Measurements from ENCODE around the gene PPFIA2. TPM values are rescaled to one million over a fixed set of nuclear protein-coding genes. Genes with fewer than 3 reads are reported as not detected.

PPFIA2 gene
- total and polyA plus RNA-seq, 9 of the 15 experiments (the other 6 are each of a cell fraction or from before 2014, with no cell fraction given), result not detected

- FAIRE-seq, result no peak
- Histone ChIP-seq H3K79me2 (ENCODE audit: control insufficient read depth, insufficient read depth, low read length) (no peaks in the 10 kb centered on the region), H3K36me3 (ENCODE audit: control insufficient read depth, insufficient read depth, low read length) (no peaks in the 10 kb centered on the region), H3K4me1 (replicated peaks in 1 of 2; ENCODE audit: control insufficient read depth in 2 of 2, insufficient read depth in 2 of 2, low read length in 2 of 2) (no peaks in the 10 kb centered on the region), H3K27me3 (ENCODE audit: control insufficient read depth in 2 of 2, insufficient read depth in 2 of 2, low read length in 2 of 2) (no peaks in the 10 kb centered on the region), H3K27ac (ENCODE audit: extremely low read depth, low read depth, low read length) (no peak overlapping the region), H2AFZ (ENCODE audit: low read depth, low read length) (no peak overlapping the region), H4K20me1 (replicated peaks; ENCODE audit: control insufficient read depth, insufficient read depth, low read length) (no peaks in the 10 kb centered on the region), H3K9me3 (replicated peaks; ENCODE audit: control insufficient read depth, insufficient read depth, low read depth, low read length) (no peaks in the 10 kb centered on the region; the same call in 1 of the 2 replicates), H3K4me3 (no peak overlapping the region), H3K4me2 (ENCODE audit: insufficient read depth, low read length) (no peak overlapping the region), H3K9ac (ENCODE audit: insufficient read depth in 1 of 2, low read depth in 2 of 2, low read length in 2 of 2) (no peak overlapping the region), H3K9me1 (ENCODE audit: control insufficient read depth, insufficient read depth, low read length) (no peaks in the 10 kb centered on the region)
- in situ Hi-C loops (cut with MboI), result no loop called here
- DNase-seq (ENCODE audit: extremely low read depth in 1 of 4, low spot score in 3 of 4), result no peak
- intact Hi-C loops (cut with micrococcal nuclease), result no loop called here
- CTCF ChIA-PET (ENCODE audit: low intra/inter-chr PET ratio), result no interaction called here
- no peak for ATAC-seq
- no TSS peak for BruUV-seq (replicated peaks)
- POLR2A ChIA-PET, result no interaction called here
- WGBS (ENCODE audit: insufficient coverage, low coverage, missing lambda C conversion rate), result 4% methylated on average over 3 of the region's 3 CpGs
- TF ChIP-seq PKNOX1 (IDR thresholded peaks at IDR 0.05), result no peak
- no peak for TF ChIP-seq ZFX (CRISPR knock-in tag; IDR thresholded peaks at IDR 0.05)
- TF ChIP-seq ZKSCAN3 (CRISPR knock-in tag; IDR thresholded peaks at IDR 0.05), result no peak
- no peak for TF ChIP-seq ZC3H8 (IDR thresholded peaks at IDR 0.05)
- TF ChIP-seq CTCF (IDR thresholded peaks at IDR 0.05 in 2 of 3, conservative IDR thresholded peaks at IDR 0.05 in 1 of 3; ENCODE audit: insufficient read depth in 2 of 3, low read depth in 1 of 3, low read length in 3 of 3), result no peak
- no peak for TF ChIP-seq CHD2 (IDR thresholded peaks at IDR 0.05; ENCODE audit: low read depth, low read length)
- TF ChIP-seq PCBP2 (IDR thresholded peaks at IDR 0.05; ENCODE audit: low read depth, low read length, poor library complexity, severe bottlenecking), result no peak
- TF ChIP-seq E2F4 (CRISPR knock-in tag; IDR thresholded peaks at IDR 0.05; ENCODE audit: low read depth), result no peak
- TF ChIP-seq CCNT2 (IDR thresholded peaks at IDR 0.05; ENCODE audit: borderline replicate concordance, extremely low read depth, insufficient read length, low read depth, low read length), result no peak
- no peak for TF ChIP-seq KDM2B (CRISPR knock-in tag; IDR thresholded peaks at IDR 0.05)
- no peak for TF ChIP-seq FOXP4 (CRISPR knock-in tag; IDR thresholded peaks at IDR 0.05; ENCODE audit: borderline replicate concordance)
- TF ChIP-seq STAT5B (CRISPR knock-in tag; IDR thresholded peaks at IDR 0.05), result no peak
- no peak for TF ChIP-seq EGR1 (conservative IDR thresholded peaks at IDR 0.05)
- no peak for TF ChIP-seq RAD21 (CRISPR knock-in tag; conservative IDR thresholded peaks at IDR 0.05 in 1 of 2, IDR thresholded peaks at IDR 0.05 in 1 of 2)
Observed at GRCh38 chr12:81297601-81298000, 461.5 kb downstream of the PPFIA2 start.
